IPS-18c (cell line): ENCODE data around the gene ALDH1L1.

Experiments used
- H3K4me3 ChIP-seq: 2 replicates; pipeline ENCODE4 v1.7.0; 2013; ENCODE audit warnings: low read depth, mild to moderate bottlenecking, low read length, moderate library complexity; ENCODE audit not compliant: insufficient read depth
- H3K9me3 ChIP-seq: one replicate; pipeline ENCODE4 v1.6.1; 2013; ENCODE audit warnings: mild to moderate bottlenecking, low read length, moderate library complexity; ENCODE audit not compliant: control insufficient read depth, insufficient read depth

ALDH1L1 gene

GRCh38 chr3:126147932-126148683 is 32.3 kb downstream of the ALDH1L1 start:
- no peaks in the 10 kb centered on the region for H3K9me3 ChIP-seq
- no peak overlapping the region; the same call in 1 of the 2 replicates for H3K4me3 ChIP-seq

DNA sequence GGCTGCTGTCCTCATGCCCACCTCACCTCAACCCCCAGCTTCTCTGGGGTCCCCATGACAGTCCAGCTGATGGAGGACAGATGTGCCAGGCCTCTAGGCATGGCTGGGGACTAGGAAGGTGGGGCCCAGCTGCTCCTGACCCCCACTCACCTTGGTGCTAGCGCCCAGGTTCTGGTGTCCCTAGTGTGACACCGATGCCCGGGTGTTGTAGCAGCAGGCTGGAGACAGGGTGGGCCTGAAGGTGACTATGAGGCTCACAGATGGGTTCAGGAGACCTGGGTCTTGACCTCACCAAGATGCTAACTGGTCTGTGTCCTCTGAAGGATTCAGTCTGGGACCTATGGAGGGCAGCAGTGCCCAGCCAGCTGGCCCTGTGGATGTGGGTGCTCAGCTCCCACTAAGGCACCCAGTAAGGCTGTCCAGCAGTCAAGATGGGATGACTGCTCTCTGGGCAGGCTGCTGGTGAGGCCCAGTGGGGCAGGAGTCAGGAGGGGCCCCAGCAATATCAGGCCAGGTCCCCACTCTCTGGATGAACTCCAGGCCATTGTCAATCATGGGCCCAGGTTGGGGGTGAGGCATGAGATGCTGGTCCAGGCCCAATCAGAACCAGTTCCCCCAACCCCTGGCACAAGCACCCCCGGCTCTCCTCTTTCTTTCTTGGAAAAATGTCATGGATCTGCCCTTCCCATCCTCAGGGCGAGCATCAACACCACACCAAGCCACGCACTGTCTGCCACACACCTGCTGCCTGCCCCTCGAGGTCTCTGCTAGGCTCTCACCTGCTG is 33.0 kb downstream of the ALDH1L1 start:
- Histone ChIP-seq H3K9me3 (no peaks in the 10 kb centered on the region), H3K4me3 (no peak overlapping the region)

DNA sequence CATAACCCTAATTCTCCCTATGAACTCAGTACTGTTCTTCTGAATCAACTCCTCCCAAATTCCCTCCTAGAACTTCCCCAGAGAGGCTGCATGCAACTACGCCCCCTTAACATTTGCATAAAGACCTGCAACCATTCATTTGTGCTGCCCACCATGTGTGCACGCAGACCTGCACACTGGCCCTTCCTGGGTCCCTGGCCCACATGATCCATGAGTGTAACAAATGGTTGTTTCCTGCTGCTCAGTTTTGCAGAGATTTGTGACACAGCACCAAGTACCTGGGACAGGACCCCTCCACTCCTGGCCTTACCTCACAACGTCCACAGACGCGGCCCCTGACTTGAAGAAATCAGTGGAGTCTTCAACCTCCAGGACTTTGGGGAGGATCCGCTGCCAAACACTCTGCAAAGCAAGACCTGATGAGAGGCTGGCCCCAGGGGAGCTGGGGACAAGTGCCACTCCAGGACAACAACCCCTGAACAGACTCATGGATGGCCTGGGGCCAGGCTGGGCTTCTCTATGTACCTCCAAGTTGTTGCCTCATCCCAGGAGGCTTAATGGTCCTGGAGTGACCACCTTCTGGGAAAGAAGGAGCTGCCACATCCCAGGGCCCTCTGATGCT is 33.8 kb downstream of the ALDH1L1 start:
- Histone ChIP-seq H3K4me3 (no peak overlapping the region), H3K9me3 (no peaks in the 10 kb centered on the region)

- Histone ChIP-seq H3K4me3 (no peak overlapping the region), H3K9me3 (no peaks in the 10 kb centered on the region)
These were observed 34.4 kb downstream of the ALDH1L1 start for GRCh38 chr3:126146034-126146433.

DNA sequence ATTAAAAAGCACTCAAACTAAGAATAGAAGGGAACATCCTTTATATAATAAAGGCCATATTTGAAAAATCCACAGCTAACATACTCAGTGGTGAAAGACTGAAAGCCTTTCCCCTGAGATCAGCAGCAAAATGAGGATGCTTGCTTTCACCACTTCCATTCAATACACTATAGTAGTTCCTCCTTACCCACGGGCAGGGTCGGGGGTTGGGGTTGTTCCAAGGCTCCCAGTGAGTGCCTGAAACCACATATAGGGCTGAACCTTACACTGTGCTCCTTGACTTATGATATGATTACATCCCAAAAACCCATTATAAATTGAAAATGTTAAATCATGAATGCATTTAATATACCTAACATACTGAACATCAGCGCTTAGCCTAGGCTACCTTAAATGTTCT is 37.7 kb downstream of the ALDH1L1 start:
- H3K4me3 ChIP-seq = no peak overlapping the region

GRCh38 chr3:126137490-126138130 is 42.8 kb downstream of the ALDH1L1 start:
- Histone ChIP-seq H3K4me3 (no peak overlapping the region), H3K9me3 (no peaks in the 10 kb centered on the region)

More for the DNA sequence above, 37.7 kb downstream of the ALDH1L1 start:
- no peaks in the 10 kb centered on the region for H3K9me3 ChIP-seq

- H3K4me3 ChIP-seq = no peak overlapping the region
These were observed 43.8 kb downstream of the ALDH1L1 start for GRCh38 chr3:126136428-126137220.

DNA sequence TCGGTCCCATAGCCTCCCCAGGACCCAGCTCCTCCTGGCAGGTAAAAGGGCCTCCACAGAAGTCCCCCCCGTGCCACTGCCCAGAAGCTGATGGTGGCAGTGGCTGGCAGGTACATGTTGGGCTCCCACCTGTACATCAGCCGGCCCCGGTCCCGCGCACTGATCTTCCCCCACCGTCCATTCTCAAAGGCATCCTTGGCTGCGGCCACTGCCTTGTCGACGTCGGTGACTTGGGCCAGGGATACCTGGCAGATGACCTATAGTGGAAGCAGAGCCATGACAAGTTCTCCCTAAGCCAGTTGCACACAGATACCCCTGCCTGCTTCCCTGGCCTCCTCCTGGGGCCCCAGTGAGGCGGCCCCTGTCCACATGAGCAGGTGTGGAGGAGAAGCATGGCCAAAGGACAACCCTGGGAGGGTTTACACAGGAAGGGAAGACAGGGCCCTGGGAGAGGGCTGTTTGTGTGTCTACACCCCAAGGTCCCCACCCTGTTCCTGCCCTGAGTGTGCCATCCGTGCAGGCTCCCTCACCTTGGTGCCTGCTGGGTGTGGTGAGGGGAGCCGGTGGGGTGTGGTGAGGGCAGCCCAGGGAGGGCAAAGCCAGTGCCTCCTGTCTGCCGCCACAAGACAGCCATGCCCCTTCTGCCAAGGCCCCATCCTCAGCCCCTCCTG is 44.8 kb downstream of the ALDH1L1 start:
- no peaks in the 10 kb centered on the region for H3K9me3 ChIP-seq
- no peak overlapping the region for H3K4me3 ChIP-seq

More at GRCh38 chr3:126136428-126137220, 43.8 kb downstream of the ALDH1L1 start:
- no peaks in the 10 kb centered on the region for H3K9me3 ChIP-seq

- Histone ChIP-seq H3K4me3 (no peak overlapping the region), H3K9me3 (no peaks in the 10 kb centered on the region)
These were observed 45.3 kb downstream of the ALDH1L1 start for GRCh38 chr3:126135071-126135405.

DNA sequence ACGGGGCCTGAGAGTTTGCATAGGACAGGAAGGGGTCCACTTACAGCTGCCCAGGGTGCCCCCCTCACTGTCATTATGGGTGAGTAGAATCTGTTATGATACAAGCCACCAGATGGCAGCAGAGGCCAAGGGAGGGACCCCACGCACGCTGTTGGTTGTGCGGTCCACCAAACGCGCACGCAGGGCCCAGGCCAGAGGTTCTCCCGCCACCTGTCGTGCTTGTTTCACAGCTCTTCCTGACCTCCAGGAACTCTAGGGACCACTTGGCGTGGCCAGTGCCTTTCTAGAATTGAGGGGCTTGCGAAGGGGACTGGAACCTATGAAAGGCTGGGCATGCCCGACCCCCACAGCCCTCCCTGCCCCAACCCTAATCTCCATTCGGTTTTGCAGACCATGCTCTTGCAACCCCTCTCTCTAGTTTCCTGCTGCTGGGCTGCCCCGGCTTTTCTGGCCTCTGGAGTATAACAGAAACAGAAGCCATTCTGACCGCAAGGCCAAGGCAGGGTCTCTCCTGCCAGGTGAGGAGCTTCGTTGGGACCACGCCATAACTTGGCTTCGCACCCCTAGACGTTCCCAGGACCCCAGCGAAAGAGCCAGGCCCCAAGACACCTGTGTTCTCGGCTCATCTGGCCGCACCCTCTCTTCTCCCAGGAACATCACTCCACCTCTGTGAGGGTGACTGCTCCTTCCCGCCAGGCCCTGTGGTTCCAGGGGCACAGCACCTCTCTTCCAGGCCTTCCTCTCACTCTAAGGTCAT is 46.0 kb downstream of the ALDH1L1 start:
- no peaks in the 10 kb centered on the region for H3K9me3 ChIP-seq
- H3K4me3 ChIP-seq = no peak overlapping the region

- H3K9me3 ChIP-seq = no peaks in the 10 kb centered on the region
- no peak overlapping the region for H3K4me3 ChIP-seq
These were observed 46.8 kb downstream of the ALDH1L1 start for GRCh38 chr3:126133606-126134005.

DNA sequence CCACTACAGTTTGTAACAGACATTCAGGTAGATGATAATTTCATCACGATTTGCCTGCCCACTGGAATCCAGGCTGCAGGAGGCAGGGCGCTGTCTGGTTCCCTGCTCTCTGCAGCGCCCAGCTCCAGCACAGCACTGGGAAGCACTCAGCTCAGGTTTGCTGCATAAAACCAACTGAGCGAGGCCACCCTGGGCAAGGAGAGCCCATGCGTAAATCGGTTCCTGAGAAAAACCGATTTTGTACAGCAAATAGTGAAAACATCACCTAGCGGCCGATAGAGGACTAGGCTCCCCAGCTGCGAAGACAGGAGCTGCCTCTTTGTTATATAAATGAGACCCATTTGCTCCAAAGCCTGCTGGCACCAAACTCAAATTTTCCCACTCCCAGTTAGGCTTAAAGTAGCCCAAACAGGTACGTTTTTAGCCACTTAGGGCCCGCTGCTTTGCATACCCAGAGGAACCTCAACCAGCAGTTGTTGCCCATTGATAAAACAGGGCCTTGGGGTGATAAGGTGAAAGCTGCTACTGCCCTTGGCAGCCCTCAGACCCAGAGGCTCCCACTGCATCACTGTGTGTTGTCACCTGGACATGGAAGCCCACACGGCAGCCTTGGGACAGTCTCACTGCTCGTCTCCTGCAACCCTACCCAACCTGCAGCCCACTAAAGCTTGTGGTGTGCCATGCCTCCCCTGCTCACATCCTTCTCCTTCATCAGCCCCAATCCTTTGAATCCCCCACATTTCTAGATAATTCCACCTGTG is 47.5 kb downstream of the ALDH1L1 start:
- Histone ChIP-seq H3K9me3 (no peaks in the 10 kb centered on the region), H3K4me3 (no peak overlapping the region; the same call in 1 of the 2 replicates)

- H3K9me3 ChIP-seq = no peaks in the 10 kb centered on the region
- H3K4me3 ChIP-seq = no peak overlapping the region
These were observed 48.3 kb downstream of the ALDH1L1 start for GRCh38 chr3:126131881-126132750.

- H3K9me3 ChIP-seq = no peaks in the 10 kb centered on the region
- no peak overlapping the region for H3K4me3 ChIP-seq
These were observed 49.2 kb downstream of the ALDH1L1 start for GRCh38 chr3:126130981-126131745.
